ENCODE results near the gene CEP68.
"Not testable (repeated sequence)": the region's sequence is repeated elsewhere in the genome, so short reads cannot be mapped to it uniquely, and the experiment has no call there.

The CEP68 gene

DNA sequence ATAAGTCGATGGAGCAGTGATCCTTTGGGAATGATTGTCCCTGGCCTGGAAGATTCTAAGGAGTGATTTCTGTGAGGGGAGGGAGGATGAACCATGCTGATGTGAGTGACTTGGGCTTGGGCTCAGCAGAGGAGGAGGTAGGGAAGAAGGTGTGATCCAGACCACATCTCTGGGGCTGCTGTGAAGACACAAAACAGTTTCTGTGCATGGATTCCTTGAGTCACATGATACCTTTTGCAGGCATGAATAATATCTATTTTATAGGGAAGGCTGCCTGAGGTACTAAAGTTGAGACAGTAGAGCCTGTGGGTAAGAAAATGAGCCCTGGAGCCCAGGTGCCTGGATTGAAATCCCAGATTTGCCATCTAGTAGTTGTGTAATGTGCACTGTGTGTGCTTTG, 37.2 kb upstream of the CEP68 start:
- no peak for DNase-seq (ENCODE audit: low read depth)
- H3K4me3 ChIP-seq (ENCODE audit: low read length): no peak overlapping the region
- TF ChIP-seq, protein P1, sequence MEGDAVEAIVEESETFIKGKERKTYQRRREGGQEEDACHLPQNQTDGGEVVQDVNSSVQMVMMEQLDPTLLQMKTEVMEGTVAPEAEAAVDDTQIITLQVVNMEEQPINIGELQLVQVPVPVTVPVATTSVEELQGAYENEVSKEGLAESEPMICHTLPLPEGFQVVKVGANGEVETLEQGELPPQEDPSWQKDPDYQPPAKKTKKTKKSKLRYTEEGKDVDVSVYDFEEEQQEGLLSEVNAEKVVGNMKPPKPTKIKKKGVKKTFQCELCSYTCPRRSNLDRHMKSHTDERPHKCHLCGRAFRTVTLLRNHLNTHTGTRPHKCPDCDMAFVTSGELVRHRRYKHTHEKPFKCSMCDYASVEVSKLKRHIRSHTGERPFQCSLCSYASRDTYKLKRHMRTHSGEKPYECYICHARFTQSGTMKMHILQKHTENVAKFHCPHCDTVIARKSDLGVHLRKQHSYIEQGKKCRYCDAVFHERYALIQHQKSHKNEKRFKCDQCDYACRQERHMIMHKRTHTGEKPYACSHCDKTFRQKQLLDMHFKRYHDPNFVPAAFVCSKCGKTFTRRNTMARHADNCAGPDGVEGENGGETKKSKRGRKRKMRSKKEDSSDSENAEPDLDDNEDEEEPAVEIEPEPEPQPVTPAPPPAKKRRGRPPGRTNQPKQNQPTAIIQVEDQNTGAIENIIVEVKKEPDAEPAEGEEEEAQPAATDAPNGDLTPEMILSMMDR (IDR thresholded peaks at IDR 0.05; ENCODE audit: insufficient read depth, low read depth, low read length, missing control alignments): no peak

DNA sequence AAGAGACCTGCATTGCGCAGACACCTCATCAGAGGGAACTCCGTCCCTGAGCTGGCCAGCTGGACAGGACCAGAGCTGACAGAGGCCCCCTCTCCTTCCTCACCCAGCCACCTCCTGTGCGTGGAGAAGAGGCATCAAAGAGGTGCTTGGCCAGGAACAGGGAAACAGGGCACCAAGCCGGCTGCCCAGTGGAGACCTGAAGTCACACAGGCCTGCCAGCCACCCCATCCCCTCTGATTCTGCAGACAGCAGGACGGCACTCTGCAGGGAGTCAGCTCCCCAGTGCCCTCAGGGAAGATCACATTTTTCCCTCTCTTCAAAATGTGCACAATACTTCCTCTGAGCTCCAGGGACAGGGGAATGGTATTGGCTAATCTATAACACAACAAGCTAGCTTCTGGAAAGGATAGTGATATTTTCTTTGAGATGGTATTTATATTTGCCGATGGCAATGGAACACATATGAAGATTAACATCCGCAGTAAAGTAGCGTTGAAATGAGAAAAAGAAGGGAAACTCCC, 36.5 kb upstream of the CEP68 start:
- no peak overlapping the region for H3K4me3 ChIP-seq (ENCODE audit: low read length)
- TF ChIP-seq, protein P1 (IDR thresholded peaks at IDR 0.05; ENCODE audit: insufficient read depth, low read depth, low read length, missing control alignments): no peak
- no peak for DNase-seq (ENCODE audit: low read depth)

GRCh38 chr2:65020251-65020650, 36.0 kb upstream of the CEP68 start:
- H3K4me3 ChIP-seq (ENCODE audit: low read length): not testable (repeated sequence)

GRCh38 chr2:65020943-65021528, 35.2 kb upstream of the CEP68 start:
- no peak overlapping the region for H3K4me3 ChIP-seq (ENCODE audit: low read length)
- TF ChIP-seq, protein P1 (IDR thresholded peaks at IDR 0.05; ENCODE audit: insufficient read depth, low read depth, low read length, missing control alignments): no peak
- DNase-seq (ENCODE audit: low read depth): peak; percentile 39

More at GRCh38 chr2:65020251-65020650, 36.0 kb upstream of the CEP68 start:
- DNase-seq (ENCODE audit: low read depth): not testable (repeated sequence)

- TF ChIP-seq, protein P1 (IDR thresholded peaks at IDR 0.05; ENCODE audit: insufficient read depth, low read depth, low read length, missing control alignments): no peak
Measured at GRCh38 chr2:65021709-65022108, 34.5 kb upstream of the CEP68 start.

GRCh38 chr2:65022189-65022588, 34.0 kb upstream of the CEP68 start:
- TF ChIP-seq, protein P1 (IDR thresholded peaks at IDR 0.05; ENCODE audit: insufficient read depth, low read depth, low read length, missing control alignments): no peak
- H3K4me3 ChIP-seq (ENCODE audit: low read length): no peak overlapping the region
- DNase-seq (ENCODE audit: low read depth): no peak

More at GRCh38 chr2:65021709-65022108, 34.5 kb upstream of the CEP68 start:
- no peak for DNase-seq (ENCODE audit: low read depth)
- no peak overlapping the region for H3K4me3 ChIP-seq (ENCODE audit: low read length)

GRCh38 chr2:65023742-65024141, 32.5 kb upstream of the CEP68 start:
- DNase-seq (ENCODE audit: low read depth): no peak
- H3K4me3 ChIP-seq (ENCODE audit: low read length): no peak overlapping the region
- TF ChIP-seq, protein P1 (IDR thresholded peaks at IDR 0.05; ENCODE audit: insufficient read depth, low read depth, low read length, missing control alignments): no peak

All from epithelial cell of esophagus (primary cell).